ENCODE results near the gene P2RX2.

- TF ChIP-seq, protein P1, sequence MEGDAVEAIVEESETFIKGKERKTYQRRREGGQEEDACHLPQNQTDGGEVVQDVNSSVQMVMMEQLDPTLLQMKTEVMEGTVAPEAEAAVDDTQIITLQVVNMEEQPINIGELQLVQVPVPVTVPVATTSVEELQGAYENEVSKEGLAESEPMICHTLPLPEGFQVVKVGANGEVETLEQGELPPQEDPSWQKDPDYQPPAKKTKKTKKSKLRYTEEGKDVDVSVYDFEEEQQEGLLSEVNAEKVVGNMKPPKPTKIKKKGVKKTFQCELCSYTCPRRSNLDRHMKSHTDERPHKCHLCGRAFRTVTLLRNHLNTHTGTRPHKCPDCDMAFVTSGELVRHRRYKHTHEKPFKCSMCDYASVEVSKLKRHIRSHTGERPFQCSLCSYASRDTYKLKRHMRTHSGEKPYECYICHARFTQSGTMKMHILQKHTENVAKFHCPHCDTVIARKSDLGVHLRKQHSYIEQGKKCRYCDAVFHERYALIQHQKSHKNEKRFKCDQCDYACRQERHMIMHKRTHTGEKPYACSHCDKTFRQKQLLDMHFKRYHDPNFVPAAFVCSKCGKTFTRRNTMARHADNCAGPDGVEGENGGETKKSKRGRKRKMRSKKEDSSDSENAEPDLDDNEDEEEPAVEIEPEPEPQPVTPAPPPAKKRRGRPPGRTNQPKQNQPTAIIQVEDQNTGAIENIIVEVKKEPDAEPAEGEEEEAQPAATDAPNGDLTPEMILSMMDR (IDR thresholded peaks at IDR 0.05): no peak
- TF ChIP-seq POLR2A (IDR thresholded peaks at IDR 0.05): no peak
Observed at GRCh38 chr12:132610051-132610759, 8.4 kb upstream of the P2RX2 start, which contains the start of gene LRCOL1.

Data from body of pancreas (tissue), 4 donors.